Endothelial cell of umbilical vein (primary cell): Measurements from ENCODE around the gene SMG1.
"Not testable (repeated sequence)": the region's sequence is repeated elsewhere in the genome, so short reads cannot be mapped to it uniquely, and the experiment has no call there.

Experiments
- POLR2A ChIP-seq: IDR thresholded peaks from 2 replicates; pipeline ENCODE4 v1.6.1; 2012; ENCODE audit warnings: low read depth, mild to moderate bottlenecking, control low read depth, low read length
- POLR2AphosphoS5 ChIP-seq: IDR thresholded peaks from 2 replicates; pipeline ENCODE4 v1.6.1; 2012; ENCODE audit warnings: low read depth, mild to moderate bottlenecking, control low read depth, low read length, moderate library complexity; ENCODE audit not compliant: insufficient read depth

DNA sequence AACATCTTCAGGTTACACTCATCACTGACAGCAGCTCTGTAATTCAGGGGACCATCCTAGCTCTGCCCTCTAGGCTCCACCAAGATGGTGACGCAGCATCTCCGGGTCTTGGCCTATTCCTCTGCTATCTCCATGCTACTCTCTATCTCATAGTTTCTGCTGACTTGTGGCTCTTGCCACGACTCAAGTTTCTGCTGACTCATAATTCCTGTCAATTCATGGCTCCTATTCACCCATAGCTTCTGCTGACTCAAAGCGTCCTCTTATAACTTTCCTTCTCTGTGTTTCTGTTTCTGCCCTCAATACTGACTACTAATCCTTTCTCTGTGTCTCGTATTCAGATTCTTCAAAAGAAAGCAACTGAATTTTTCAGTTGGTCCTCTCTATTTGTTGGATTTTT, 163.5 kb downstream of the SMG1 start:
- not testable (repeated sequence) for TF ChIP-seq POLR2AphosphoS5, POLR2A
